Trophoblast cell (in vitro differentiated cells and primary cell): ENCODE measurements around the gene DAO.

Experiments
- DNase-seq, 2 donors: peaks; one replicate each; pipeline ENCODE4 v3.0.0-alpha.2; 2016
- H2AFZ ChIP-seq: 2 replicates; pipeline ENCODE4 v1.6.1; 2013; ENCODE audit warnings: low read length, moderate library complexity, mild to moderate bottlenecking; ENCODE audit not compliant: insufficient read depth, poor library complexity
- H2AK5ac ChIP-seq: 2 replicates; pipeline ENCODE4 v1.6.1; 2013; ENCODE audit warnings: mild to moderate bottlenecking, low read length
- H2BK120ac ChIP-seq: 2 replicates; pipeline ENCODE4 v1.6.1; 2013; ENCODE audit warnings: low read length, mild to moderate bottlenecking, moderate library complexity; ENCODE audit not compliant: insufficient read depth, poor library complexity
- H2BK12ac ChIP-seq: 2 replicates; pipeline ENCODE4 v1.6.1; 2013; ENCODE audit warnings: mild to moderate bottlenecking, low read length, moderate library complexity
- H2BK5ac ChIP-seq: 2 replicates; pipeline ENCODE4 v1.6.1; 2013; ENCODE audit warnings: low read length, low read depth, moderate library complexity, mild to moderate bottlenecking; ENCODE audit not compliant: poor library complexity
- H3K14ac ChIP-seq: 2 replicates; pipeline ENCODE4 v1.6.1; 2013; ENCODE audit warnings: mild to moderate bottlenecking, low read length
- H3K18ac ChIP-seq: 2 replicates; pipeline ENCODE4 v1.6.1; 2013; ENCODE audit warnings: mild to moderate bottlenecking, low read length
- H3K23ac ChIP-seq: 2 replicates; pipeline ENCODE4 v1.6.1; 2013; ENCODE audit warnings: low read length
- H3K27ac ChIP-seq: 2 replicates; pipeline ENCODE4 v1.5.1; 2013; ENCODE audit warnings: low read depth, mild to moderate bottlenecking, inconsistent platforms, low read length, moderate library complexity
- H3K27me3 ChIP-seq: 2 replicates; pipeline ENCODE4 v1.6.1; 2013; ENCODE audit warnings: inconsistent platforms, mild to moderate bottlenecking, low read length, moderate library complexity; ENCODE audit not compliant: insufficient read depth
- H3K36me3 ChIP-seq, 2 experiments: 1 replicate in 1 of 2; 2 replicates in 1 of 2; pipeline ENCODE4 v1.6.1; 2013; ENCODE audit warnings: low read length in 2 of 2, mild to moderate bottlenecking in 2 of 2, moderate library complexity in 1 of 2; ENCODE audit not compliant: insufficient read depth in 2 of 2, control insufficient read depth in 1 of 2
- H3K4ac ChIP-seq: 2 replicates; pipeline ENCODE4 v1.6.1; 2013; ENCODE audit warnings: low read depth, mild to moderate bottlenecking, low read length, moderate library complexity
- H3K4me1 ChIP-seq, 2 experiments: 1 replicate in 1 of 2; 2 replicates in 1 of 2; pipeline ENCODE4 v1.6.1; 2013; ENCODE audit warnings: low read length in 2 of 2, mild to moderate bottlenecking in 2 of 2, moderate library complexity in 1 of 2; ENCODE audit not compliant: insufficient read depth in 2 of 2, control insufficient read depth in 1 of 2
- H3K4me2 ChIP-seq: 2 replicates; pipeline ENCODE4 v1.6.1; 2013; ENCODE audit warnings: inconsistent platforms, mild to moderate bottlenecking, low read length, moderate library complexity
- H3K4me3 ChIP-seq: 2 replicates; pipeline ENCODE4 v1.5.1; 2013; ENCODE audit warnings: mild to moderate bottlenecking, low read depth, low read length, inconsistent platforms
- H3K79me1 ChIP-seq: one replicate; pipeline ENCODE4 v1.6.1; 2013; ENCODE audit warnings: low read length
- H3K79me2 ChIP-seq: 2 replicates; pipeline ENCODE4 v1.6.1; 2013; ENCODE audit warnings: low read length, mild to moderate bottlenecking; ENCODE audit not compliant: control insufficient read depth, insufficient read depth, poor library complexity
- H3K9ac ChIP-seq: 2 replicates; pipeline ENCODE4 v1.6.1; 2013; ENCODE audit warnings: mild to moderate bottlenecking, low read length
- H3K9me3 ChIP-seq: 2 replicates; pipeline ENCODE4 v1.6.1; 2013; ENCODE audit warnings: low read depth, mild to moderate bottlenecking, control low read depth, inconsistent platforms, low read length; ENCODE audit not compliant: insufficient read depth
- H4K12ac ChIP-seq: 2 replicates; pipeline ENCODE4 v1.6.1; 2013; ENCODE audit warnings: low read depth, mild to moderate bottlenecking, low read length, moderate library complexity
- H4K8ac ChIP-seq: 2 replicates; pipeline ENCODE4 v1.6.1; 2013; ENCODE audit warnings: low read depth, mild to moderate bottlenecking, low read length, moderate library complexity
- H4K91ac ChIP-seq: one replicate; pipeline ENCODE4 v1.6.1; 2013; ENCODE audit warnings: low read depth, mild to moderate bottlenecking, low read length, moderate library complexity
- WGBS: extraction: QIAGEN DNeasy Blood & Tissue Kit; methylation state at CpG from one replicate; pipeline ENCODE4 v1.1.7; 2013; ENCODE audit warnings: missing lambda C conversion rate; ENCODE audit not compliant: insufficient read length, insufficient coverage; ENCODE audit errors: extremely low coverage; 5-methylcytosine and 5-hydroxymethylcytosine counted together

Gene DAO

GRCh38 chr12:108876550-108876949 is 3.3 kb upstream of the DAO start:
- H3K9ac ChIP-seq: no peak overlapping the region
- H3K27ac ChIP-seq: no peak overlapping the region
- no peak overlapping the region for H3K23ac ChIP-seq
- no peak overlapping the region for H4K91ac ChIP-seq
- H2AK5ac ChIP-seq: no peak overlapping the region
- no peak for DNase-seq
- no peaks in the 10 kb centered on the region for H3K79me2 ChIP-seq
- no CpG with 5 or more reads among the region's 3 CpGs for WGBS
- no peak overlapping the region for H2BK12ac ChIP-seq
- H3K18ac ChIP-seq: no peak overlapping the region
- H2AFZ ChIP-seq: no peak overlapping the region
- H2BK120ac ChIP-seq: no peak overlapping the region
- H3K4me3 ChIP-seq: no peak overlapping the region
- H3K9me3 ChIP-seq: no peaks in the 10 kb centered on the region
- no peak overlapping the region for H4K8ac ChIP-seq
- no peak overlapping the region for H3K4me2 ChIP-seq
- no peak overlapping the region for H3K4ac ChIP-seq
- H3K4me1 ChIP-seq: peaks cover 0 to 4% of the 10 kb centered on the region in 2 experiments
- no peak overlapping the region for H3K14ac ChIP-seq
- H3K27me3 ChIP-seq: no peaks in the 10 kb centered on the region
- no peak overlapping the region for H4K12ac ChIP-seq
- no peaks in the 10 kb centered on the region for H3K79me1 ChIP-seq
- no peaks in the 10 kb centered on the region for H3K36me3 ChIP-seq
- H2BK5ac ChIP-seq: no peak overlapping the region

DNA sequence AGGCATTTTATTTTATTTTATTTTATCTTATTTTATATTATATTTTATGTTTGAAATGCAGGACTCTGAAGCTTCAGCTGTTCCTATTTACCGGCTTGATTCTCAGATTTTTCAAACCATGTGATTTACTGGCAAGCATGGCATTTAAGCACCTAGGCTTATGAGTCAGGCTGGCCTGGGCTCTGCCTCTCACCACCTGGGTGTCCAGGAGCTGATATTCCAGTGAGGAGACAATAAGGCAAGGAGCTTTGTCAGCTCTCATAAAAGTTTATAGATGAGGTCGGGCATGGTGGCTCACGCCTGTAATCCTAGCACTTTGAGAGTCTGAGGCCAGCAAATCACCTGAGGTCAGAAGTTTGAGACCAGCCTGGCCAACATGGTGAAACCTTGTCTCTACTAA is 2.1 kb downstream of the DAO start:
- no peak overlapping the region for H4K12ac ChIP-seq
- H3K18ac ChIP-seq: no peak overlapping the region
- H3K79me1 ChIP-seq: peaks cover 3% of the 10 kb centered on the region
- no peak overlapping the region for H2BK5ac ChIP-seq
- H3K27ac ChIP-seq: no peak overlapping the region
- no peak overlapping the region for H4K91ac ChIP-seq
- H3K23ac ChIP-seq: no peak overlapping the region
- DNase-seq: no peak
- no peaks in the 10 kb centered on the region for H3K36me3 ChIP-seq
- no peak overlapping the region for H3K4ac ChIP-seq
- no peak overlapping the region for H2AK5ac ChIP-seq
- H3K27me3 ChIP-seq: peaks cover 2% of the 10 kb centered on the region
- H2AFZ ChIP-seq: no peak overlapping the region
- no peak overlapping the region for H4K8ac ChIP-seq
- H2BK120ac ChIP-seq: no peak overlapping the region
- H2BK12ac ChIP-seq: no peak overlapping the region
- WGBS: no CpG with 5 or more reads among the region's 3 CpGs
- H3K79me2 ChIP-seq: no peaks in the 10 kb centered on the region
- H3K9ac ChIP-seq: no peak overlapping the region
- no peak overlapping the region for H3K4me2 ChIP-seq
- H3K4me3 ChIP-seq: no peak overlapping the region
- peaks cover 0 to 4% of the 10 kb centered on the region in 2 experiments for H3K4me1 ChIP-seq
- no peak overlapping the region for H3K14ac ChIP-seq
- peaks cover 2% of the 10 kb centered on the region for H3K9me3 ChIP-seq

DNA sequence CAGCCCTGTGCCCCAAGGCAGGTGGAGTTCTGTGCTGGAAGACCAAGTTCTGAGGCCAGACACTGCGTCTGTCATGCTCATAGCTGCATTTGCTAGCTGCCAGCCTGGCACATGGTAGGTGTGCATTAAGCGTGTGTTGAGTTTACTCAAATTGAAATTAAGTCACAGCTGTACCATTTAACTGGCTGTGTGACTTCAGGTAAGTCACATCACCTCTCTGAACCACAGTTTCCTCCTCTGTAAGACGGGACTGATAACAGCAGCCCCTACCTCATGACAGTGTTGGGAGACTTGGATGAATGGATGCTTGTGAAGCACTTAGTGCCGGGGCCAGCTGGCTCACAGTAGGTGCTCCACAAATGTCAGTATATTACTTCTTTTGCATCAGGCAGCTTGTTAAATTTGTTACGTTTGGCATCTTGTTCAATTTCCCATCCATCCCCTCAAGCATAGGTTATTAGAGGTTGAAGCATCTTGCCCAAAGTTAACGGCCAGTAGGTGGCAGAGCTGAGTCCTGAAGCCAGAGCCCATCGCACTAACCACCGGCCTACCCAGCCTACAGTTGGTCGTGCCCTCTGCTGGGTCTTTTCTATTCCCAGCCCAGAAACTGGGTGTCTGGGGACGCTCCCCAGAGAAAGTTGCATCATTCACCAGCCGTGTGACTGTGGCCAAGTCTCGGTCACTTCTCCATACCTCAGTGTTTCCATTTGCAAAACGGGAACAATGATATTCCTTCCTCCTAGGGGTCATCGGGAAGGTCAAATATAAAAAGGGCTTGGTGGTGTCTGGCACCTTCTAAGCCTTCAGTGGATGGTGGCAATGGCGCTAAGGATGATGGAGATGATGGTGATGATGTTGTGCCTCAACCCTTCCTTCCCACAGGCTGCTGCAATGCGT is 4.5 kb downstream of the DAO start:
- H3K36me3 ChIP-seq: no peaks in the 10 kb centered on the region
- no CpG with 5 or more reads among the region's 16 CpGs for WGBS
- H3K4me1 ChIP-seq: peaks cover 0 to 4% of the 10 kb centered on the region in 2 experiments
- H3K79me1 ChIP-seq: peaks cover 3% of the 10 kb centered on the region
- peak overlapping the region; percentile 8 for H2BK12ac ChIP-seq
- H3K27ac ChIP-seq: no peak overlapping the region
- H3K27me3 ChIP-seq: peaks cover 3% of the 10 kb centered on the region
- H3K9me3 ChIP-seq: peaks cover 2% of the 10 kb centered on the region
- H4K91ac ChIP-seq: no peak overlapping the region
- H4K12ac ChIP-seq: no peak overlapping the region
- no peak overlapping the region for H3K4me3 ChIP-seq
- no peak overlapping the region for H2AK5ac ChIP-seq
- H3K23ac ChIP-seq: no peak overlapping the region
- H3K79me2 ChIP-seq: no peaks in the 10 kb centered on the region
- H3K14ac ChIP-seq: no peak overlapping the region
- H2BK120ac ChIP-seq: no peak overlapping the region
- H3K18ac ChIP-seq: no peak overlapping the region
- H3K4me2 ChIP-seq: no peak overlapping the region
- H4K8ac ChIP-seq: no peak overlapping the region
- DNase-seq: peak; percentile 45 to 82
- no peak overlapping the region for H3K9ac ChIP-seq
- no peak overlapping the region for H2BK5ac ChIP-seq
- H3K4ac ChIP-seq: no peak overlapping the region
- no peak overlapping the region for H2AFZ ChIP-seq

DNA sequence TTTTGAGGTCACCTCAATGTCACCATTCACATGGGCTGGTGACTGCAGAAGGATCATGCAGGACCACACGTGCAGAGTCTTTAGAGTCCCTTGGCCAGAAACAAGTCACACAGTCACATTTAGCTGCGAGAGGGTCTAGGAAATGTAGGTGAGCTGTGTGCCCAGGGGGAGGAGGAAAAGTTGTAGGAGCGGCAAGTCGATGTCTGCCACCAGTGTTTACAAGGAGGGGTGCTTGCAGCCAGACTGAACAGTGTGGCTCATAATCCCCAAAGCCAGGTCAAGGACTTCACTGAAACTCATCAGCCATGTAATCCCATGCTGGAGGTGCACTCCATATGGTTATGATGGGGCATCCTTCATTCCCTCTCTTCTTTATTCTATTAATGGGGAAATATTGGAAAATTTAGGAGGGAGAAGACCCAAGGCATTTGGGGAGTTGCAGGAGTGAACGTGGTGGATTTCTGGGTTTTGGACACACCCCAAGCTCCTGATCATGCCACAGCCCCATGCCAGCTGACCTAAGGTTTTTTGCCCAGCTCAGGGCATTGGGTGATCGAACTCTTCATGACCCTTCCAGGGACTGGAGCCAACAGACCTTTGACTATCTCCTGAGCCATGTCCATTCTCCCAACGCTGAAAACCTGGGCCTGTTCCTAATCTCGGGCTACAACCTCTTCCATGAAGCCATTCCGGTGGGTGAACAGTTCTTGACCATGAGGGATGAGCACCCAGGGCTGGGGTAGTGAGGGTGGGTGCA is 7.2 kb downstream of the DAO start:
- Histone ChIP-seq H2BK12ac (no peak overlapping the region), H3K4ac (no peak overlapping the region), H2BK120ac (no peak overlapping the region), H3K36me3 (no peaks in the 10 kb centered on the region), H3K79me2 (no peaks in the 10 kb centered on the region), H3K79me1 (peaks cover 3% of the 10 kb centered on the region), H2BK5ac (no peak overlapping the region), H2AK5ac (no peak overlapping the region), H3K27ac (no peak overlapping the region), H3K14ac (no peak overlapping the region), H4K12ac (no peak overlapping the region), H4K91ac (no peak overlapping the region), H3K23ac (no peak overlapping the region), H3K27me3 (peaks cover 3% of the 10 kb centered on the region), H3K4me2 (no peak overlapping the region), H3K4me1 (no peaks in the 10 kb centered on the region), H3K18ac (no peak overlapping the region), H3K9me3 (peaks cover 2% of the 10 kb centered on the region), H3K9ac (no peak overlapping the region), H4K8ac (no peak overlapping the region), H2AFZ (no peak overlapping the region), H3K4me3 (no peak overlapping the region)
- WGBS: no CpG with 5 or more reads among the region's 9 CpGs
- DNase-seq: no peak
